SK-N-SH (cell line): ENCODE data around the gene DIAPH2.

Source experiments
- ELF1 ChIP-seq: IDR thresholded peaks from 2 replicates; pipeline ENCODE4 v1.4.0; 2012
- EP300 ChIP-seq, 2 experiments: IDR thresholded peaks; 2 replicates each; pipeline versions ENCODE4 v1.4.0 to v1.6.1; 2012; ENCODE audit warnings: borderline replicate concordance in 1 of 2, low read depth in 1 of 2, low read length in 1 of 2
- GABPA ChIP-seq: IDR thresholded peaks from 2 replicates; pipeline ENCODE4 v1.4.0; 2012; ENCODE audit warnings: low read depth, mild to moderate bottlenecking
- GATA2 ChIP-seq: sonication (generic); formaldehyde crosslinking; IDR thresholded peaks from 2 replicates; pipeline ENCODE4 v1.5.0; 2020; ENCODE audit warnings: mild to moderate bottlenecking, missing genetic modification reagents
- JUND ChIP-seq: IDR thresholded peaks from 2 replicates; pipeline ENCODE4 v1.4.0; 2012
- NFIC ChIP-seq: IDR thresholded peaks from 2 replicates; pipeline ENCODE4 v1.4.0; 2012; ENCODE audit warnings: borderline replicate concordance
- POLR2AphosphoS5 ChIP-seq: IDR thresholded peaks from 2 replicates; pipeline ENCODE4 v1.6.1; 2012; ENCODE audit warnings: low read depth, low read length
- RAD21 ChIP-seq: IDR thresholded peaks from 2 replicates; pipeline ENCODE4 v1.6.1; 2012; ENCODE audit warnings: mild to moderate bottlenecking, low read length
- SIN3A ChIP-seq: IDR thresholded peaks from 2 replicates; pipeline ENCODE4 v1.6.1; 2012; ENCODE audit warnings: low read depth, mild to moderate bottlenecking, low read length, moderate library complexity, borderline replicate concordance
- SMC3 ChIP-seq: IDR thresholded peaks from 2 replicates; pipeline ENCODE4 v1.6.1; 2012; ENCODE audit warnings: low read depth, low read length, improper control_type of control experiment
- TAF1 ChIP-seq: IDR thresholded peaks from 2 replicates; pipeline ENCODE4 v1.6.1; 2012; ENCODE audit warnings: low read depth, mild to moderate bottlenecking, low read length, moderate library complexity, borderline replicate concordance
- TF ChIP-seq, protein P1 (sequence below): fragments of 200-600 bp; sonication (generic); IDR thresholded peaks from 2 replicates; pipeline ENCODE4 v1.6.1; 2017; ENCODE audit warnings: antibody characterized with exemption, mild to moderate bottlenecking, moderate library complexity
- TF ChIP-seq, protein P2 (sequence below): IDR thresholded peaks from 2 replicates; pipeline ENCODE4 v1.6.1; 2012; ENCODE audit warnings: mild to moderate bottlenecking, low read depth, low read length, moderate library complexity

DNA sequence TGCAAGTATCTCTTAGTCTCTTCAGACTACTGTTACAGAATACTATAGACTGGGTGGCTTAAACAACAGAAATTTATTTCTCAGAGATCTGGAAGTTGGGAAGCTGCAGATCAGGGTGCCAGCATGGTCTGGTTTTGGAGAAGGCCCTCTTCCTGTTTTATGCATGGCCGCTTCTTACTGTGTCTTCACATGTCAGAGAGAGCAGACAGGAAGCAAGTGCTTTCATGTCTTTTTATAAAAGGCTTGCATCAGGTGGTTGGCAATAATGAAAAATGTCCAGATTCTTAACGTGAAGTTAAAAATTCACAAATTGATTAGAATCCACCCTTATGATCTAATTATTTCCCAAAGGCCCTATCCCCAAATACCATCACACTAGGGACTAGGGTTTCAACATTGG, 484.0 kb downstream of the DIAPH2 start:
- TF ChIP-seq, protein P1, sequence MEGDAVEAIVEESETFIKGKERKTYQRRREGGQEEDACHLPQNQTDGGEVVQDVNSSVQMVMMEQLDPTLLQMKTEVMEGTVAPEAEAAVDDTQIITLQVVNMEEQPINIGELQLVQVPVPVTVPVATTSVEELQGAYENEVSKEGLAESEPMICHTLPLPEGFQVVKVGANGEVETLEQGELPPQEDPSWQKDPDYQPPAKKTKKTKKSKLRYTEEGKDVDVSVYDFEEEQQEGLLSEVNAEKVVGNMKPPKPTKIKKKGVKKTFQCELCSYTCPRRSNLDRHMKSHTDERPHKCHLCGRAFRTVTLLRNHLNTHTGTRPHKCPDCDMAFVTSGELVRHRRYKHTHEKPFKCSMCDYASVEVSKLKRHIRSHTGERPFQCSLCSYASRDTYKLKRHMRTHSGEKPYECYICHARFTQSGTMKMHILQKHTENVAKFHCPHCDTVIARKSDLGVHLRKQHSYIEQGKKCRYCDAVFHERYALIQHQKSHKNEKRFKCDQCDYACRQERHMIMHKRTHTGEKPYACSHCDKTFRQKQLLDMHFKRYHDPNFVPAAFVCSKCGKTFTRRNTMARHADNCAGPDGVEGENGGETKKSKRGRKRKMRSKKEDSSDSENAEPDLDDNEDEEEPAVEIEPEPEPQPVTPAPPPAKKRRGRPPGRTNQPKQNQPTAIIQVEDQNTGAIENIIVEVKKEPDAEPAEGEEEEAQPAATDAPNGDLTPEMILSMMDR: no peak
- TF ChIP-seq RAD21 (no peak), GATA2 (CRISPR knock-in tag) (no peak), SMC3 (no peak), TAF1 (no peak), EP300 (IDR thresholded peaks at IDR 0.05; ENCODE audit: borderline replicate concordance in 1 of 2, low read depth in 1 of 2, low read length in 1 of 2) (no peak), POLR2AphosphoS5 (no peak), ELF1 (no peak), JUND (no peak), SIN3A (no peak), NFIC (no peak), GABPA (no peak)
- TF ChIP-seq, protein P2, sequence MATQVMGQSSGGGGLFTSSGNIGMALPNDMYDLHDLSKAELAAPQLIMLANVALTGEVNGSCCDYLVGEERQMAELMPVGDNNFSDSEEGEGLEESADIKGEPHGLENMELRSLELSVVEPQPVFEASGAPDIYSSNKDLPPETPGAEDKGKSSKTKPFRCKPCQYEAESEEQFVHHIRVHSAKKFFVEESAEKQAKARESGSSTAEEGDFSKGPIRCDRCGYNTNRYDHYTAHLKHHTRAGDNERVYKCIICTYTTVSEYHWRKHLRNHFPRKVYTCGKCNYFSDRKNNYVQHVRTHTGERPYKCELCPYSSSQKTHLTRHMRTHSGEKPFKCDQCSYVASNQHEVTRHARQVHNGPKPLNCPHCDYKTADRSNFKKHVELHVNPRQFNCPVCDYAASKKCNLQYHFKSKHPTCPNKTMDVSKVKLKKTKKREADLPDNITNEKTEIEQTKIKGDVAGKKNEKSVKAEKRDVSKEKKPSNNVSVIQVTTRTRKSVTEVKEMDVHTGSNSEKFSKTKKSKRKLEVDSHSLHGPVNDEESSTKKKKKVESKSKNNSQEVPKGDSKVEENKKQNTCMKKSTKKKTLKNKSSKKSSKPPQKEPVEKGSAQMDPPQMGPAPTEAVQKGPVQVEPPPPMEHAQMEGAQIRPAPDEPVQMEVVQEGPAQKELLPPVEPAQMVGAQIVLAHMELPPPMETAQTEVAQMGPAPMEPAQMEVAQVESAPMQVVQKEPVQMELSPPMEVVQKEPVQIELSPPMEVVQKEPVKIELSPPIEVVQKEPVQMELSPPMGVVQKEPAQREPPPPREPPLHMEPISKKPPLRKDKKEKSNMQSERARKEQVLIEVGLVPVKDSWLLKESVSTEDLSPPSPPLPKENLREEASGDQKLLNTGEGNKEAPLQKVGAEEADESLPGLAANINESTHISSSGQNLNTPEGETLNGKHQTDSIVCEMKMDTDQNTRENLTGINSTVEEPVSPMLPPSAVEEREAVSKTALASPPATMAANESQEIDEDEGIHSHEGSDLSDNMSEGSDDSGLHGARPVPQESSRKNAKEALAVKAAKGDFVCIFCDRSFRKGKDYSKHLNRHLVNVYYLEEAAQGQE: no peak
